DND-41 (cell line): ENCODE results near the gene MKLN1.
A peak's percentile ranks its signal among the peaks of the same experiment; 100 is the strongest.

Source experiments
- ATAC-seq: fragments of 200-7000 bp; cut with Tn5 transposase; 3 replicates; pipeline ENCODE4 v1.9.1; 2021; ENCODE audit warnings: low read depth; ENCODE audit not compliant: insufficient read depth
- DNase-seq: peaks from one replicate; pipeline ENCODE4 v3.0.0-alpha.2; 2020
- H2AFZ ChIP-seq: 2 replicates; pipeline ENCODE4 v1.6.0; 2012; ENCODE audit warnings: low read depth, low read length
- H3K27ac ChIP-seq: 2 replicates; pipeline ENCODE4 v1.5.1; 2012; ENCODE audit warnings: low read length, inconsistent platforms
- H3K27me3 ChIP-seq: fragments of 200-600 bp; sonication (generic); 2 replicates; pipeline ENCODE4 v1.6.0; 2012; ENCODE audit warnings: low read length, mild to moderate bottlenecking, inconsistent platforms; ENCODE audit not compliant: insufficient read depth, poor library complexity
- H3K36me3 ChIP-seq: 2 replicates; pipeline ENCODE4 v1.5.1; 2012; ENCODE audit warnings: low read length, inconsistent platforms; ENCODE audit not compliant: insufficient read depth
- H3K4me1 ChIP-seq: 2 replicates; pipeline ENCODE4 v1.5.1; 2012; ENCODE audit warnings: mild to moderate bottlenecking, low read length; ENCODE audit not compliant: insufficient read depth
- H3K4me2 ChIP-seq: 2 replicates; pipeline ENCODE4 v1.6.0; 2012; ENCODE audit warnings: mild to moderate bottlenecking, moderate library complexity, low read length, inconsistent platforms; ENCODE audit not compliant: insufficient read depth
- H3K4me3 ChIP-seq, 2 experiments: fragments of 200-600 bp in 1 of 2; shearing (Covaris generic) in 1 of 2; 2 replicates each; pipeline ENCODE4 v1.5.1; 2012 to 2016; ENCODE audit warnings: inconsistent platforms in 2 of 2, low read length in 2 of 2, mild to moderate bottlenecking in 2 of 2, low read depth in 1 of 2, moderate library complexity in 1 of 2
- H3K79me2 ChIP-seq: 2 replicates; pipeline ENCODE4 v1.6.0; 2012; ENCODE audit warnings: low read length, inconsistent platforms; ENCODE audit not compliant: insufficient read depth
- H3K9ac ChIP-seq: 2 replicates; pipeline ENCODE4 v1.6.0; 2012; ENCODE audit warnings: low read depth, mild to moderate bottlenecking, inconsistent platforms, low read length, moderate library complexity
- H3K9me3 ChIP-seq: 2 replicates; pipeline ENCODE4 v1.5.1; 2012; ENCODE audit warnings: low read length, moderate library complexity, mild to moderate bottlenecking, inconsistent platforms; ENCODE audit not compliant: insufficient read depth, severe bottlenecking
- H4K20me1 ChIP-seq: 2 replicates; pipeline ENCODE4 v1.6.0; 2012; ENCODE audit warnings: low read length; ENCODE audit not compliant: insufficient read depth
- EZH2 ChIP-seq: IDR thresholded peaks from 3 replicates; pipeline ENCODE4 v1.6.1; 2012; ENCODE audit warnings: borderline replicate concordance, low read depth, mild to moderate bottlenecking, moderate library complexity, low read length, inconsistent platforms; ENCODE audit not compliant: severe bottlenecking
- TF ChIP-seq, protein P1 (sequence below): IDR thresholded peaks from 2 replicates; pipeline ENCODE4 v1.5.1; 2012; ENCODE audit warnings: borderline replicate concordance, low read length, moderate library complexity, mild to moderate bottlenecking; ENCODE audit not compliant: poor library complexity, severe bottlenecking; ENCODE audit errors: extremely low read depth

MKLN1 gene

GRCh38 chr7:131499801-131500200 lies 172.1 kb downstream of the MKLN1 start:
- Histone ChIP-seq H3K79me2 (no peaks in the 10 kb centered on the region), H3K4me1 (peaks cover 24% of the 10 kb centered on the region), H2AFZ (no peak overlapping the region), H3K4me3 (no peak overlapping the region), H3K36me3 (peaks cover 18% of the 10 kb centered on the region; the same call in 1 of the 2 replicates), H3K9ac (no peak overlapping the region), H3K4me2 (no peak overlapping the region), H4K20me1 (no peaks in the 10 kb centered on the region; the same call in 1 of the 2 replicates), H3K27ac (no peak overlapping the region), H3K27me3 (no peaks in the 10 kb centered on the region), H3K9me3 (no peaks in the 10 kb centered on the region)
- TF ChIP-seq, protein P1, sequence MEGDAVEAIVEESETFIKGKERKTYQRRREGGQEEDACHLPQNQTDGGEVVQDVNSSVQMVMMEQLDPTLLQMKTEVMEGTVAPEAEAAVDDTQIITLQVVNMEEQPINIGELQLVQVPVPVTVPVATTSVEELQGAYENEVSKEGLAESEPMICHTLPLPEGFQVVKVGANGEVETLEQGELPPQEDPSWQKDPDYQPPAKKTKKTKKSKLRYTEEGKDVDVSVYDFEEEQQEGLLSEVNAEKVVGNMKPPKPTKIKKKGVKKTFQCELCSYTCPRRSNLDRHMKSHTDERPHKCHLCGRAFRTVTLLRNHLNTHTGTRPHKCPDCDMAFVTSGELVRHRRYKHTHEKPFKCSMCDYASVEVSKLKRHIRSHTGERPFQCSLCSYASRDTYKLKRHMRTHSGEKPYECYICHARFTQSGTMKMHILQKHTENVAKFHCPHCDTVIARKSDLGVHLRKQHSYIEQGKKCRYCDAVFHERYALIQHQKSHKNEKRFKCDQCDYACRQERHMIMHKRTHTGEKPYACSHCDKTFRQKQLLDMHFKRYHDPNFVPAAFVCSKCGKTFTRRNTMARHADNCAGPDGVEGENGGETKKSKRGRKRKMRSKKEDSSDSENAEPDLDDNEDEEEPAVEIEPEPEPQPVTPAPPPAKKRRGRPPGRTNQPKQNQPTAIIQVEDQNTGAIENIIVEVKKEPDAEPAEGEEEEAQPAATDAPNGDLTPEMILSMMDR, result no peak
- no peak for TF ChIP-seq EZH2
- ATAC-seq (no peak), DNase-seq (no peak)

DNA sequence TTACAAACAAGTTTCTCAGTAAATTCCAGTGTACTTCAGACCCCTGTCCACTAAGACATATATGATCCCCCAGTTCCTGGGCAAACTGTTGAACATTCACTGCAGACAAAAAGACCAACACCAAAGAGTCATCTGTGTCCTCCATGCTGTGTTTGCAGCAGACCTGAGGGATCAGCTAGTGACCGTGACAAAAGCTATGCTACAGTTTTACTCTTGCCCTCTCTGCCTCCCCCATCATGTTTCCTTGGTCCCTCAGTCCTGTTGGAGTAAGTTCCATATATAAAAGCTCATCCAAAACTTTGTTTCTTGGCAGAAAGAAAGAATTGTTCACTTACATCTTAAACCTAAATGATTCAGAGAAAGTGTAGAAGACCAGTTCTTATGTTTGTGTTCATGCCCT lies 172.7 kb downstream of the MKLN1 start:
- H2AFZ ChIP-seq, result no peak overlapping the region
- no peak overlapping the region for H3K27ac ChIP-seq
- H4K20me1 ChIP-seq, result no peaks in the 10 kb centered on the region; the same call in 1 of the 2 replicates
- no peak overlapping the region for H3K4me2 ChIP-seq
- DNase-seq, result no peak
- no peak for TF ChIP-seq EZH2
- TF ChIP-seq, protein P1, result no peak
- H3K4me1 ChIP-seq, result peaks cover 24% of the 10 kb centered on the region
- ATAC-seq, result no peak
- no peaks in the 10 kb centered on the region for H3K9me3 ChIP-seq
- H3K36me3 ChIP-seq, result peaks cover 18% of the 10 kb centered on the region; the same call in 1 of the 2 replicates
- no peaks in the 10 kb centered on the region for H3K79me2 ChIP-seq
- H3K27me3 ChIP-seq, result no peaks in the 10 kb centered on the region
- H3K9ac ChIP-seq, result no peak overlapping the region
- no peak overlapping the region for H3K4me3 ChIP-seq

DNA sequence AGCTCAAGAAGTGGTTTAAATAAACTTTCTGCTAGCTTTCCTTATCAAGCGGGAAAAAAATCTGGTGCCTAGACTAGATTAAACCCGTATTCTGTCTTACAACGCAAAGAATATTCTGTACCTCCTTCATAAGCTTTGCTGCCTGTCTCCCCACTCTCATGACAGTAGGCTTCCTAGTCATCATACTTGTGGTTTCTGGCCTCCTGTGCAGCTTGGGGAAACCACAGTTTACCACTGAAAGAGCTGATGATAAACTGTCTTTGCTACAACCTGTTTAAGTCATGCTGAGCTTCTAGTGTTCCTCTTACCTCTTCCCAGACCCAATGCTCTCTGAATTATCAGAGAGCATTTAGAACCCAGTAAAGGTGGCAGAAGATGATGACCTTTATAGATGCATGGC lies 173.7 kb downstream of the MKLN1 start:
- no peak overlapping the region for H3K9ac ChIP-seq
- H3K79me2 ChIP-seq, result no peaks in the 10 kb centered on the region
- H4K20me1 ChIP-seq, result no peaks in the 10 kb centered on the region; the same call in 1 of the 2 replicates
- H3K27ac ChIP-seq, result peak overlapping the region; percentile 63
- ATAC-seq (peak; percentile 95), DNase-seq (peak; percentile 71)
- peaks cover 24% of the 10 kb centered on the region for H3K4me1 ChIP-seq
- H3K27me3 ChIP-seq, result no peaks in the 10 kb centered on the region
- H3K36me3 ChIP-seq, result peaks cover 18% of the 10 kb centered on the region; the same call in 1 of the 2 replicates
- H3K4me2 ChIP-seq, result no peak overlapping the region
- H3K4me3 ChIP-seq, result no peak overlapping the region
- no peak overlapping the region for H2AFZ ChIP-seq
- TF ChIP-seq, protein P1, result no peak
- no peak for TF ChIP-seq EZH2
- no peaks in the 10 kb centered on the region for H3K9me3 ChIP-seq
